Caco-2 (cell line): ENCODE measurements around the gene DCAF4. TPM values are rescaled to one million over a fixed set of nuclear protein-coding genes. Genes with fewer than 3 reads are reported as not detected.

ENCODE experiments used
- BruUV-seq: library from RNA; stranded (reverse); fragments of 400-500 nt; replicated peaks from 2 replicates; lab custom pipeline; 2021; lab: Mats Ljungman, UMichigan
- CTCF ChIA-PET: fragments of 300-600 bp; sonication (Branson Sonifier 250); formaldehyde crosslinking; loops from one replicate; lab custom pipeline; 2022; ENCODE audit warnings: antibody characterized with exemption; lab: Charles Lee
- POLR2A ChIA-PET: fragments of 300-600 bp; sonication (Branson Sonifier 250); formaldehyde crosslinking; loops from one replicate; lab custom pipeline; 2022; ENCODE audit warnings: antibody characterized with exemption; lab: Charles Lee
- DNase-seq, 2 experiments: peaks; one replicate each; pipeline versions ENCODE4 v3.0.0 to v3.0.0-alpha.2; 2020 to 2022
- H3K27me3 ChIP-seq: replicated peaks from 2 replicates; pipeline ENCODE4 v1.6.0; 2011; ENCODE audit warnings: low read length; ENCODE audit not compliant: control insufficient read depth, insufficient read depth
- H3K36me3 ChIP-seq: 2 replicates; pipeline ENCODE4 v1.5.1; 2011; ENCODE audit warnings: low read length; ENCODE audit not compliant: control insufficient read depth, insufficient read depth
- H3K4me1 ChIP-seq: fragments of 250-450 bp; sonication (Bioruptor Pico); 2 replicates; pipeline ENCODE4 v1.5.1; 2020; ENCODE audit warnings: mild to moderate bottlenecking
- H3K4me3 ChIP-seq: 2 replicates; pipeline ENCODE4 v1.5.1; 2011; ENCODE audit warnings: low read depth, mild to moderate bottlenecking, control low read depth, low read length
- H3K9me3 ChIP-seq: fragments of 250-450 bp; sonication (Bioruptor Pico); 2 replicates; pipeline ENCODE4 v1.5.1; 2020; ENCODE audit warnings: mild to moderate bottlenecking, moderate library complexity
- H3K27ac Mint-ChIP-seq: one replicate; pipeline ENCODE4 v1.8.0; 2022; ENCODE audit warnings: mixed read lengths; ENCODE audit not compliant: unreplicated experiment
- H3K27me3 Mint-ChIP-seq: one replicate; pipeline ENCODE4 v1.8.0; 2022; ENCODE audit warnings: mixed read lengths; ENCODE audit not compliant: insufficient read depth, unreplicated experiment
- H3K36me3 Mint-ChIP-seq: one replicate; pipeline ENCODE4 v1.8.0; 2022; ENCODE audit warnings: mild to moderate bottlenecking, mixed read lengths; ENCODE audit not compliant: insufficient read depth, unreplicated experiment
- H3K4me1 Mint-ChIP-seq: one replicate; pipeline ENCODE4 v1.8.0; 2022; ENCODE audit warnings: low read depth, mixed read lengths; ENCODE audit not compliant: unreplicated experiment
- H3K4me3 Mint-ChIP-seq: one replicate; pipeline ENCODE4 v1.8.0; 2022; ENCODE audit warnings: mild to moderate bottlenecking, moderate library complexity, mixed read lengths; ENCODE audit not compliant: unreplicated experiment
- H3K9me3 Mint-ChIP-seq: one replicate; pipeline ENCODE4 v1.8.0; 2022; ENCODE audit warnings: mixed read lengths; ENCODE audit not compliant: unreplicated experiment
- CTCF ChIP-seq, 2 experiments: fragments of 200-600 bp in 1 of 2; IDR thresholded peaks; 1 replicate in 1 of 2; 2 replicates in 1 of 2; pipeline versions ENCODE4 v1.5.1 to v1.8.0; 2011 to 2022; ENCODE audit warnings: antibody characterized with exemption in 1 of 2, control low read depth in 1 of 2, inconsistent platforms in 1 of 2, low read depth in 1 of 2, low read length in 1 of 2, mild to moderate bottlenecking in 1 of 2, moderate library complexity in 1 of 2; ENCODE audit not compliant: insufficient read depth in 1 of 2, severe bottlenecking in 1 of 2, unreplicated experiment in 1 of 2
- intact Hi-C: fragments of 100-400 bp; cut with micrococcal nuclease; formaldehyde crosslinking; loops from one replicate; pipeline ENCODE4 v1.10.0; 2022; ENCODE audit not compliant: unreplicated experiment
- total RNA-seq: library from RNA; stranded (reverse); gene quantifications from 2 replicates; pipeline ENCODE4 v1.2.3, GENCODE V29; 2022

Gene DCAF4
- total RNA-seq, 1 experiment from 2014 or later, result 21.1 TPM

DNA sequence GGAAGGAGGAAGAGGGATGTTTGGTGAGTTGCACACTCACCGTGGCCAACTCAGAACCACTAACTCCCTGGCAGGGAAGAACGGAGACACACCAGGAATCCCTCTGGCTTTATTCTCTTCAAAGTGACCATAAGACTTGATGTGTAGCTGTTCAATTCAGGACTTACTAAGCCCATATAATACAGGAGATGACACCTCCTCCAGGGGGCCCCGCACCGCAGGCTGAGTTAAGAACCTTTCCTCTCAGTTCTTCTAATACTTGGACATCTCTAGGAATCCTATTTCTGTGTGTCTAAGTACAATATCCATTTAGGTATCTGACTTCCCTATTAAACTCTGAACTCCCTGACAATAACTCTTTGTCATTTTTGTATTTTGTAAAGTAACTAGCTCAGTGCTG lies 49.5 kb downstream of the DCAF4 start:
- TF ChIP-seq CTCF (IDR thresholded peaks at IDR 0.05; ENCODE audit: insufficient read depth in 1 of 2, low read depth in 1 of 2, low read length in 1 of 2, severe bottlenecking in 1 of 2, unreplicated experiment in 1 of 2), result peak in 1 of 2 experiments; percentile 31
- no TSS peak for BruUV-seq
- Mint-ChIP-seq H3K36me3 (peaks cover 7% of the 10 kb centered on the region), H3K27me3 (no peaks in the 10 kb centered on the region), H3K4me1 (no peaks in the 10 kb centered on the region), H3K4me3 (no peak overlapping the region), H3K9me3 (no peaks in the 10 kb centered on the region), H3K27ac (no peak overlapping the region)
- peak in 1 of 2 experiments; percentile 36 for DNase-seq
- Histone ChIP-seq H3K4me3 (no peak overlapping the region), H3K4me1 (no peaks in the 10 kb centered on the region), H3K9me3 (no peaks in the 10 kb centered on the region), H3K27me3 (no peaks in the 10 kb centered on the region), H3K36me3 (no peaks in the 10 kb centered on the region; the same call in 1 of the 2 replicates)
- CTCF ChIA-PET, result interaction anchor here (1.3 kb wide), 1 partner anchor 27 kb away, joined by 3 read pairs; no protein-coding TSS in a partner anchor
- intact Hi-C loops, result no loop called here
- POLR2A ChIA-PET, result no interaction called here

GRCh38 chr14:72978856-72979255 lies 52.6 kb downstream of the DCAF4 start:
- Mint-ChIP-seq H3K4me3 (no peak overlapping the region), H3K27ac (no peak overlapping the region), H3K27me3 (no peaks in the 10 kb centered on the region), H3K9me3 (no peaks in the 10 kb centered on the region), H3K4me1 (no peaks in the 10 kb centered on the region), H3K36me3 (peaks cover 9% of the 10 kb centered on the region)
- Histone ChIP-seq H3K4me3 (no peak overlapping the region), H3K9me3 (no peaks in the 10 kb centered on the region), H3K4me1 (no peaks in the 10 kb centered on the region), H3K27me3 (no peaks in the 10 kb centered on the region), H3K36me3 (no peaks in the 10 kb centered on the region; the same call in 1 of the 2 replicates)
- CTCF ChIA-PET, result no interaction called here
- POLR2A ChIA-PET, result interaction anchor here (0.5 kb wide), 1 partner anchor 47 kb away, joined by 3 read pairs; no protein-coding TSS in a partner anchor
- intact Hi-C loops, result no loop called here
- no TSS peak for BruUV-seq
- no peak for DNase-seq
- TF ChIP-seq CTCF (IDR thresholded peaks at IDR 0.05; ENCODE audit: insufficient read depth in 1 of 2, low read depth in 1 of 2, low read length in 1 of 2, severe bottlenecking in 1 of 2, unreplicated experiment in 1 of 2), result no peak

DNA sequence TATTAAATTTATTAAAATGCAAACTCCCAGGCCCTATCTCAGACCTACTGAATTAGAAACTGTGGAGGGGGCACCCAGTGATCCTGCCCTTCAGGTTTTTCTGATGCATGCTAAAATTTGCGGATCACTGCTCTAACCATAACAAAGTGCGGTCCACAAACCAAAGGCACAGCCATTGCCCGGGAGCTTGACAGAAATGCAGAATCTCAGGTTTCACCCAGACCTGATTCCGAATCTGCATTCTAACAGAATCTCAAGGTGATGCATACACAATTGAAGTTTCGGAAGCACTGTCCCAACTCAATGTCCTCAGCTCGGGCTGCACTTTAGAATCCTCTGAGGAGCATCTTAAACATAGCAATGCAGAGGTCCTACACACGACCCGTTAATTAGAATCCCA lies 54.6 kb downstream of the DCAF4 start:
- no peaks in the 10 kb centered on the region for H3K9me3 ChIP-seq
- no peaks in the 10 kb centered on the region for H3K4me1 Mint-ChIP-seq
- no peaks in the 10 kb centered on the region for H3K9me3 Mint-ChIP-seq
- H3K27ac Mint-ChIP-seq, result no peak overlapping the region
- BruUV-seq, result no TSS peak
- no peaks in the 10 kb centered on the region for H3K27me3 ChIP-seq
- no peak overlapping the region for H3K4me3 ChIP-seq
- no peak for TF ChIP-seq CTCF (IDR thresholded peaks at IDR 0.05; ENCODE audit: insufficient read depth in 1 of 2, low read depth in 1 of 2, low read length in 1 of 2, severe bottlenecking in 1 of 2, unreplicated experiment in 1 of 2)
- peaks cover 17% of the 10 kb centered on the region for H3K36me3 Mint-ChIP-seq
- H3K4me3 Mint-ChIP-seq, result no peak overlapping the region
- CTCF ChIA-PET, result no interaction called here
- no peaks in the 10 kb centered on the region for H3K4me1 ChIP-seq
- H3K36me3 ChIP-seq, result no peaks in the 10 kb centered on the region; the same call in 1 of the 2 replicates
- DNase-seq, result no peak
- intact Hi-C loops, result no loop called here
- H3K27me3 Mint-ChIP-seq, result no peaks in the 10 kb centered on the region
- POLR2A ChIA-PET, result no interaction called here
